PC-9 (cell line): ENCODE measurements around the gene CCL8.

Experiments used
- CTCF ChIP-seq: fragments of 200-600 bp; sonication (generic); conservative IDR thresholded peaks from 2 replicates; pipeline ENCODE4 v1.6.1; 2017; ENCODE audit warnings: mixed run types, antibody characterized with exemption, mild to moderate bottlenecking, moderate library complexity
- EZH2 ChIP-seq: fragments of 200-600 bp; sonication (generic); IDR thresholded peaks from 2 replicates; pipeline ENCODE4 v1.8.0; 2017; ENCODE audit warnings: antibody characterized with exemption, low read depth

- TF ChIP-seq CTCF (no peak), EZH2 (no peak)
Measured at GRCh38 chr17:34305606-34306005, 13.6 kb upstream of the CCL8 start.
